Mesenteric fat pad (tissue), 1 donor: ENCODE data around the gene SUDS3. TPM values are rescaled to one million over a fixed set of nuclear protein-coding genes. Genes with fewer than 3 reads are reported as not detected.

ENCODE experiments used
- DNase-seq: peaks from one replicate; pipeline ENCODE4 v3.0.0-alpha.2; 2020; ENCODE audit warnings: low spot score
- total RNA-seq: library from RNA; stranded (reverse); fragmentation: NEBNext Ultra II Directional; extraction: Animal tissue kit (Norgen Biotek cat#: 25700); gene quantifications from one replicate; pipeline ENCODE4 v1.2.1, GENCODE V29; 2021
- donor health status: DM: yes; HTN: yes; CAD: no.

Gene SUDS3
- total RNA-seq, 1 donor from 2014 or later = 22.7 TPM

- DNase-seq = no peak
These were observed 20.5 kb upstream of the SUDS3 start for GRCh38 chr12:118355843-118356242.

GRCh38 chr12:118356809-118357256 lies 19.5 kb upstream of the SUDS3 start:
- no peak for DNase-seq

GRCh38 chr12:118357257-118358007 lies 18.9 kb upstream of the SUDS3 start:
- no peak for DNase-seq

DNA sequence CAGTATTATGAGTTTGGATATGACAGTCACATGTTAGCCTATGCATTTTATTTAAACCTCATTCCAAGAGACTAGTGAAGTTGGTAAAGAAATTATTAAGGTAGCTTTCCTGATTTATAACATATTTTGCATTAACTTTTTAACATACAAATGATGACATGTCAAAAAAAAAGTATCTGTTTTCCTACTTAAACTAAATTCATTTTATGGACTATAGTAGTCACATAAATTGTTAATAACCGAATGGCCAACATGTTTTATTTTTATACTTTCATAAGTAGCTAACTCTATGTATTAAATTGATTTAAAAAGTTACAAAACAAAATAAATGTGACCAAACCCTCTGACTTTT lies 18.4 kb upstream of the SUDS3 start:
- DNase-seq = no peak

DNA sequence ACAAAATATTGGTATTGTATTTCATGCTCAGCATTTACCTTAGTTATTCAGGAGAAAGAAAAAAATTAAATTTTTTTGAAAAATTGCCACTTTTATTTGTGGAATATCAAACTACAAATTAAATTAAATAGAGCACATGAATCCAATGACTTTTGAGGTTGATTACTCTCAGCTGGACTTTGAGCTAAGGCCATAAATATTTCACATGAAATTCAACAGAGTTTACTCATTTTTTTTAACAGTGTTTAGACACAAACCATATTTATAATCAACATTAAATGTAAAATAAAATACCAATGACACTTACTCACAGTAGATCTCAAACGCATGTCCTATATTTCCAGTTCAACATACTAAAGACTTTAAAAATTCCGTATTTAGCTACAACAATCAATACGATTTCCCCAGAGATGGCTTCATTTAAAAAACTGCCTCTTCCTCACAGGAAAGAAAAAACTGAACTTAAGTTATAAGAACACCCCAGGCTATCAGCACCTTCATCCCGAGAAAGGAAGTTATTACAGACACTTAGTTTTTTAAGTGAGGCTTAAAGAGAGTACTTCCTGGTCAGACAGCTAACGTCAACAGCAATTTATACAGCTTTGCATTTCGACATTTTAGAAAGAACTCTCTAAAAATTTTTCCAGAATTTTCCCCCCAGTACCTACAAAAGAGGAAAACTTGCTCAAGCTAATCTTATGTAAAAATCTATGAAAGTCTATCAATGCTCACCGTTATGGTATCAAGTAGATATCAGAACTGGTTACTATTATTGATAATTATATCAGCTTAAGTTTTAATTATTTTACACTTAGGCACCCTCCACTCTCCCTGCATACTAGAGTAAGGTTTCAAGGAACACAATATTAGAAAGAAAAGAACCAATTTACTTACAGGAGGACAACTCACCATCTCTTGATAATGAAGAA lies 17.5 kb upstream of the SUDS3 start:
- no peak for DNase-seq

GRCh38 chr12:118359541-118359915 lies 16.8 kb upstream of the SUDS3 start:
- DNase-seq = no peak

- no peak for DNase-seq
These were observed 15.3 kb upstream of the SUDS3 start for GRCh38 chr12:118361092-118361404.

- no peak for DNase-seq
These were observed 14.5 kb upstream of the SUDS3 start for GRCh38 chr12:118361889-118362288.

GRCh38 chr12:118368821-118369220 lies 7.5 kb upstream of the SUDS3 start:
- DNase-seq = no peak

GRCh38 chr12:118370601-118371000 lies 5.8 kb upstream of the SUDS3 start:
- no peak for DNase-seq

- DNase-seq = no peak
These were observed 4.8 kb upstream of the SUDS3 start for GRCh38 chr12:118371321-118372282.

- peak; percentile 98 for DNase-seq
These were observed 3.5 kb upstream of the SUDS3 start, which contains the start of gene TAOK3 for GRCh38 chr12:118372541-118373495. TAOK3 (minus strand) TSS chr12:118372907; CDS start chr12:118255567, 117,340 bp downstream.

- no peak for DNase-seq
These were observed 2.7 kb upstream of the SUDS3 start for GRCh38 chr12:118373616-118374015.

DNA sequence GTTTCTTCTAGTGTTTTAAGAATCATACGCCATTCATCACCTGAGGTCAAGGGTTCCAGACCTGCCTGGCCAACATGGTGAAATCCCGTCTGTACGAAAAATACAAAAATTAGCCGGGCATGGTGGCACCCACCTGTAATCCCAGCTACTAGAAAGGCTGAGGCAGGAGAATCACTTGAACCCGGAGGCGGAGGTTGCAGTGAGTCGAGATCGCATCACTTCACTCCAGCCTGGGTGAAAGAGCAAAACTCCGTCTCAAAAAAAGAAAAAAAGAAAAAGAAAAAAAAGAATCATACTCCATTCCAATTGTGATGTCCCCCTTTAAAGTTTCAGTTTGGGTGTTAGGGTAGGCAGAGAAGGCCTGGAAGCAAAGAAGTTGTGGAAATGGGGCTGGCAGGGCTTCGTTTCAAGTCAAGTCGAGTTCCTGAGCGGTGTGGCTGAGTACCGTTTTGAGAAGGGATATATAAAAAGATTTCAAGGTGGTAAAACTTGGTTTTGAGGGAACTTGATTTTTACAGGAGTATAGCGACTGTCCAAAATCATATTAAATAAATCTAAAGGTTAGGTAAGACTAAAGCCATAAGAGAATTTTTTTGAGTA lies 2.1 kb upstream of the SUDS3 start:
- no peak for DNase-seq

DNA sequence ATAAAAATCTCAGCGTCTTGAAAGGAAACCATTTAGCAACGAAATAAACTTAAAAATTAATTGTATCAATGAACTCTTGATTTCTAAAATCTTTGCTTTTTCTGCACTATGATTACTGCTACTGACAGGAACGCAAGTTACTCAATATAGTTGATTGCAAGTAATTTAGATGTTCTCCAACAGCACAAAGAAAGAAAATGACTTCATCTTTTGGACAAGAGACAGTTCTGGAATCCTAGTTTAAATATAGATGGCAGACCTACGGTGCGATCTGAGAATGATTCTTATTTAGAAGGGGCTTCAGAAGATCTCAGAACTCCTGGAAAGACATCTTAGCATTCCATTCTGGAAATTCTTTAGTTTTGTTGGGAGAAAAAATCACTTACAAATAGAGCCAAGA lies 1.4 kb upstream of the SUDS3 start:
- DNase-seq = no peak

- DNase-seq = no peak
These were observed 1.0 kb upstream of the SUDS3 start for GRCh38 chr12:118375348-118375747.

DNA sequence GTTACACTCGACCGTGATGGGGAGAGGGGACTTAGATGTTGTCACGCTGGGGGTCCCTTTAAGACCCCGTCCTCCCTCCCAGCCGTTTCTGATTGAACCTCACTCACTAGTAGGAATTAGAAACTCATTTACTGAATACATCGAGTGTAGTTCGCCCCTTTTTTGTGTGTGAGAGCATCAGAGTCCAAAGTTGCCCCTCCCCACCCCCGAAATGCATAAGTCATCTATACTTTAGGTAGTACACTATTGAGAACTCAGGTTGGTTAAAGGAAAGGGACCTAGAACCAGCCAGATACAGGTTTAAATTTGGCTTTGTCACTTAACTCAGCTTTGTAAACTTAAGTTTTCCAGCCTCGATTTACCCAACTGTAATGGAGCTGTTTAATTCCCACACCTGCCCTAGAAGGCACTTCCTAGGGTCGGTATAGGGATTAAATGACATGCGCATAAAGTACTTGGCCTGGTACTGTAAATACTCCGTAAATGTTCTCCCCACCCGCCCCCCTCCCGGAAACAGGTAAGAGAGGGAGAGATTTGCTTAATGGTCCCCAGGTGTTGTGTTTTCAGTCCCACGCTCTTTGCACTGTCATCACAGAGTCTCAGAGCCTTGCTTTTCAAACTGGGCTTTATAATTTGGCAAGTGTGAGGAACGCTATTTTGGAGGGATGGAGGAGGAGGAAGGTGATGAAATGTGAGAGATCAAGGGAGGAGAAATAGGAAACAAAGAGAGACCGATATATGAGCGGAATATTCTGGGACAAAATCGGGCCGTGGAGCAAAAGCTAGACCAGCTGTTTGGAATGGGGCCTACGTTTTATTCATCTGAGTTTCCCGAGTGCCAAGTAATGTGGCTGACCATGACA lies 897 bp downstream of the SUDS3 start:
- DNase-seq = no peak

DNA sequence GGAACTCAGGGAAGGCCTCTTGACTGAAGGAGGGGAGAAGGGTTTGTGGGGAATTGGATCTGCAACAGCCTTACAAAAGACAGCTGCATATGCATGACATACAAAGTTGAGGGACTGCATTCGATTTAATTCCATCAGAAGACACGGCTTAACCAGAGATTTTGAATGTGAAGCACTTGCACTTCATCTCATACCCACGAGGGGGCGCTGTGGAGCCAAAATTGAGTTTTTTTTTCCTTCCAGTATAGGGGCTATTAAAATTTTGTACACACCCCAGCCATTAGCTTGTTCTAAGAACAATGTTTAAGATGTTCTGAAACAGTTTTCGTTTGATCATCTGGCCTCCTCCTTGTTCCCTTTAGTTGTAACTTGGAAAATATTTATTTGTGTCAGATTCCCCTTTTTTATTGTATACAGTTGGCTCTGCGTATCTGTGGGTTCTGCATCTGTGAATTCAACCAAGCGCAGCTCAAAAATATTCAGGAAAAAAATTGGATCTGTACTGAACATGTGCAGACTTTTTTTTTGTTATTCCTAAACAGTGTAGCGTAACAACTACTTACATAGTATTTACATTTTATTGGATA lies 1.6 kb downstream of the SUDS3 start:
- no peak for DNase-seq
